IPS DF 4.7 (cell line): Measurements from ENCODE around the gene DEFB124.
"Not testable (repeated sequence)": the region's sequence is repeated elsewhere in the genome, so short reads cannot be mapped to it uniquely, and the experiment has no call there.

Experiments used
- DNase-seq: peaks from one replicate; pipeline ENCODE4 v3.0.0-alpha.2; 2013; ENCODE audit warnings: low spot score; ENCODE audit errors: extremely low read depth

Gene DEFB124

GRCh38 chr20:31426891-31427551 lies 47.9 kb downstream of the DEFB124 start:
- not testable (repeated sequence) for DNase-seq

- no peak for DNase-seq
These were observed 49.1 kb downstream of the DEFB124 start for GRCh38 chr20:31425797-31426196.

- DNase-seq: no peak
These were observed 56.6 kb downstream of the DEFB124 start for GRCh38 chr20:31418307-31418706.

- DNase-seq: no peak
These were observed 59.3 kb downstream of the DEFB124 start for GRCh38 chr20:31415653-31416052.
